ENCODE measurements around the gene DCAF4L1.

- TF ChIP-seq POLR2A (IDR thresholded peaks at IDR 0.05) = no peak
- no peak for TF ChIP-seq CTCF (IDR thresholded peaks at IDR 0.05)
- no peak for TF ChIP-seq POLR2AphosphoS5 (IDR thresholded peaks at IDR 0.05)
- TF ChIP-seq EP300 (IDR thresholded peaks at IDR 0.05) = no peak
Measured at GRCh38 chr4:42008011-42008786, 26.6 kb downstream of the DCAF4L1 start.
